ENCODE measurements around the gene STAB2.

Gene STAB2

DNA sequence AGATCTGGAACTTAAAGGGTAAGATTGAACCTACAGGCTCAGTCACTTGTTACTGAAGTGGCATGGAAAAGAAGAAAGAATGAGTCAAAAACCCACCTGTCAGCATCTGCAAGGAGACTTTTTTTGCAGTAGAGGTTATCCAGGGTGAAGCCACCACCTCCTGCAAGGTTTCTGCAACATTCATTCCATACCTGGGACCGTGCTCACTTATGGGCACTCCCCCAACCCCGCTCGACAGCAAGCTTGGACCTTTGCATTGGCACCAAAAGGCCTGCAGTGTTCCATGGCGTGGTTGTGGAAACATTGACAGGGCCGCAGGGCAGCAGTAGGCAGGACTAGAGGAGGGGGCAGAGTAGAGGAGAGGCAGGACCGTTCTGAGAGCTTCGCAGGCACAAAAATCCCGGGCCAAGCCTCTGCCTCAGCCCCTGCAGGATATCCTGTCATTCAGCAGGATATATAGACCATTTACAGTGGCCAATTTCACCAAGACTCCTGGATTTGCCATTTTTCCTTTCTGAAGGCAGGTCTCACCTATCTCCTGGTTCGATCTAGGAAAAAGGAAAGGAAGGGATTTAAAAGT lies at the start of gene STAB2:
Gene STAB2, plus strand, starts transcription at position 483 of the 580 bp plus-strand sequence. CDS start 204 bp downstream, outside the sequence.
- Mint-ChIP-seq H3K9me3 (ENCODE audit: low read depth) (no peaks in the 10 kb centered on the region), H3K36me3 (no peaks in the 10 kb centered on the region), H3K4me1 (ENCODE audit: low read depth) (no peaks in the 10 kb centered on the region), H3K27me3 (no peaks in the 10 kb centered on the region), H3K27ac (no peak within 1 kb of the TSS), H3K4me3 (no peak within 1 kb of the TSS)

- Mint-ChIP-seq H3K27me3 (no peaks in the 10 kb centered on the region), H3K4me3 (no peak overlapping the region), H3K36me3 (no peaks in the 10 kb centered on the region), H3K27ac (no peak overlapping the region), H3K9me3 (ENCODE audit: low read depth) (no peaks in the 10 kb centered on the region), H3K4me1 (ENCODE audit: low read depth) (no peaks in the 10 kb centered on the region)
Observed at GRCh38 chr12:103538397-103538796, 48.7 kb upstream of the STAB2 start.

GRCh38 chr12:103540319-103540718 lies 46.8 kb upstream of the STAB2 start:
- Mint-ChIP-seq H3K27me3 (no peaks in the 10 kb centered on the region), H3K27ac (no peak overlapping the region), H3K4me1 (ENCODE audit: low read depth) (no peaks in the 10 kb centered on the region), H3K9me3 (ENCODE audit: low read depth) (no peaks in the 10 kb centered on the region), H3K36me3 (no peaks in the 10 kb centered on the region), H3K4me3 (no peak overlapping the region)

DNA sequence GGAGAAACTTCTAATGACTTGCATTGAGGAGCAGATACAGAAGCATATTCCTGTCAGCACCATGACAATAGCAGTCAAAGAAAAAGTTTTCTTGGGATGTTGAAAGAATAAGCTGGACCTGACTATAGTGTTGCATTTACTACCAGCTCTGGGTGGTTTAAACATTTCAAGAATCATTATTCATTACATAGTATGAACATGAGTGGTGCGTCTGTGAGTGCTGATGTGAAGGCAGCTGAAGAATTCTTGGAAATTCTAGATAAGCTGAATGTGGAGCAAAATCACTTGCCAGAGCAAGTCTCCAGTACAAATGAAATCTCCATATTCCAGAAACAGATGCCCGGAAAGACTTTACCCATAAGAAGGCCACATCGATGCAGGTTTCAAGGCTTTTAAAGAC lies 45.0 kb upstream of the STAB2 start:
- Mint-ChIP-seq H3K27ac (no peak overlapping the region), H3K4me1 (ENCODE audit: low read depth) (no peaks in the 10 kb centered on the region), H3K9me3 (ENCODE audit: low read depth) (no peaks in the 10 kb centered on the region), H3K36me3 (no peaks in the 10 kb centered on the region), H3K4me3 (no peak overlapping the region), H3K27me3 (peaks cover 1% of the 10 kb centered on the region)

DNA sequence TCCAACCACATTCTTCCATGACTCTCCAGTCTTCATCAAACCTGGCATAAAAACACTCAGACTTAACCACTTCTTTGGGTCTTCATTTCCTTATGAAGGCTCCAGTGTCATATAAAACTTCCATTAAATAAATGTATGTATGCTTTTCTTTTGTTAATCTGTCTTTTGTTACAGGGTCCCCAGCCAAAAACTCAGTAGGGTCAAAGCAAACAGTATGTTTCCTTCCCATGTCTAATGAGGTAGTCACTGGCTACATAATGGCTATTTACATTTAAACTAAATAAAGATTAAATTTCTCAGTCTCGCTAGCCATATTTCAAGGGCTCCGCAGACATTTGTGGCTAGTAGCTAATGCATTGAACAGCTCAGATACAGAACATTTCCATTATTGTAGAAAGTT lies 40.1 kb upstream of the STAB2 start:
- H3K27me3 Mint-ChIP-seq = peaks cover 11% of the 10 kb centered on the region
- no peaks in the 10 kb centered on the region for H3K4me1 Mint-ChIP-seq (ENCODE audit: low read depth)
- H3K36me3 Mint-ChIP-seq = no peaks in the 10 kb centered on the region
- H3K27ac Mint-ChIP-seq = no peak overlapping the region
- no peak overlapping the region for H3K4me3 Mint-ChIP-seq
- H3K9me3 Mint-ChIP-seq (ENCODE audit: low read depth) = no peaks in the 10 kb centered on the region

DNA sequence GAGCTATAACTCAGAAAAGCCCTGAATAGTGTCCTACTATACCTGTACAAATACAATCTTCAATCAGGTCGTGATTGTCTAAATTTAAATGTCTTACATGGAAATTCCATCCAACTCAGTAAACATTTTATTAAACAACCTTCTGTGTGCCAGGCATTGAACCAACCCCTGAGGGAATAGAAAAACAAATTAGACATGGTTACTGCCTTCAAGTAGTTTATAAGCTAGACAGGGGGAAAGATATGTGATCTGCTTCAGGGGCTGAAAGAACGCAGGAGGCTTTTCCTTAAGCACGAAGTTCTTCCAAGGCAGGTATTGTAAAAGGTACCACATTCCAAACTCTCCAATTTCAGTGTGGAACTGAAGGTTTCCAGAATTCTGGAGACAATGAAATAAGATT lies 39.7 kb upstream of the STAB2 start:
- Mint-ChIP-seq H3K4me3 (no peak overlapping the region), H3K27ac (no peak overlapping the region), H3K9me3 (ENCODE audit: low read depth) (no peaks in the 10 kb centered on the region), H3K36me3 (no peaks in the 10 kb centered on the region), H3K27me3 (peaks cover 11% of the 10 kb centered on the region), H3K4me1 (ENCODE audit: low read depth) (no peaks in the 10 kb centered on the region)

DNA sequence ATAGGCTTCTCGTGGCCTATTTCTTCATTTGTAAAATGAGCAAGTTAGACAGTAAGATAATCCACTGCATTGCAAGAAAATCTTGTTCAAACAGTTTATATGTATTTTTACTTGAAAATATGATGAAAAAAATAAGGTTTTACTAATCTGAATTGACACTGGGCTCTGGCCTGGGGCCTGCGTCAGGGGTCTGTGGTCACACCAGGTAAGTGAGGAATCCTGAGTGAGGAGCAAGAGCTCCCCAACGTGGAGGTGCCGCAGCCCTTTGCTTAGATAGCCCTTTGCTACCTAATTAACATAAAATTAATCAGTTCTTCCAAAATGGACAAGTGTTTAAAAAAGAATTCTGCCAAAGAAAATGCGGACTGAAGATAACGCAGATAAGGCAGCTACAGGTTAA lies 39.1 kb upstream of the STAB2 start:
- Mint-ChIP-seq H3K27me3 (peaks cover 14% of the 10 kb centered on the region), H3K27ac (no peak overlapping the region), H3K4me1 (ENCODE audit: low read depth) (no peaks in the 10 kb centered on the region), H3K4me3 (no peak overlapping the region), H3K9me3 (ENCODE audit: low read depth) (no peaks in the 10 kb centered on the region), H3K36me3 (no peaks in the 10 kb centered on the region)

DNA sequence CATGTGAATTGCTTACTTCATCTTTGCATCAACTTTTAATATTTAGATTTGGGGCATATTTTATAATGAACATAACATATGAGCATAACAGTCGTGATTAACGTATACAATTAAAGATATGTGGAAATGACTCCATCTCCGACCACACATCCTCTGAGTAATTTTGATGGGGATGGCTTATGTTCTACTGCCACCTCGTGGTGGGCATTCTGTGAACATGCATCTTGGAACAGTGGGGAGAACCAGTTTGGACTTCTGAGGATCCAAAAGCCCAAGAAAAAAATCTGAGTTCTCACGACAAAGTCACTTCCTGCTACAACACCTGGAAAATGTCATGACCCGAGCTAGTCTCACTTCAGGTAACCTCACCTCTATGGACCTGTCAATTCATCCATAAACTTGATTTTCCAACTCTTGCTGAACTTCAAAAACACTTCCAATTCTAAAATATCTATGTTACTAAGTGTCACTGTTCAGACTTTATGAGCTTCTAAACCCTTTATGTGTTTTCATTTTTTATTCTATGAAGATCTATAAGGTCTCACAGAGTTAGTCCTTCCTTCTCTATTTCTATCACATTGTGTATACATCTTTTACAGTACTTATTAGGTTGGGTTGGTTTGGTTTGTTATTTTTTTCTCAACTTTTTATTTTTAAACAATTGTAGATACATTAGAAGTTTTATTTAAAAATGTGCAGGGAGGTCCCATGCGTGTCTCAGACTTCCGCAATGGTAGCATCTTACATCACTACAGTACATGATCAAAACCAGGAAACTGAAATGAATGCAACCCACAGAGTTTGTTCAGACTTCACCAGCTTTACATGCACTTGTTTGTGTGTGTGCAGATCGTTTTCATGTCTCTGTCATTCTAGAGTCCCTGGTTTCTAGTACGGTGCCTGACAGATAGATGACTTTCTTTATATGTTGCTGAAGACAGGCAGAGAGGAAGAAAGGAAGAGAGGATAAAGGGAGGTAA lies 38.2 kb upstream of the STAB2 start:
- Mint-ChIP-seq H3K4me1 (ENCODE audit: low read depth) (no peaks in the 10 kb centered on the region), H3K9me3 (ENCODE audit: low read depth) (no peaks in the 10 kb centered on the region), H3K36me3 (no peaks in the 10 kb centered on the region), H3K27me3 (peaks cover 19% of the 10 kb centered on the region), H3K4me3 (no peak overlapping the region), H3K27ac (no peak overlapping the region)

GRCh38 chr12:103556890-103557627 lies 30.0 kb upstream of the STAB2 start:
- Mint-ChIP-seq H3K27ac (no peak overlapping the region), H3K36me3 (no peaks in the 10 kb centered on the region), H3K9me3 (ENCODE audit: low read depth) (no peaks in the 10 kb centered on the region), H3K4me3 (no peak overlapping the region), H3K4me1 (ENCODE audit: low read depth) (no peaks in the 10 kb centered on the region), H3K27me3 (peaks cover 25% of the 10 kb centered on the region)

DNA sequence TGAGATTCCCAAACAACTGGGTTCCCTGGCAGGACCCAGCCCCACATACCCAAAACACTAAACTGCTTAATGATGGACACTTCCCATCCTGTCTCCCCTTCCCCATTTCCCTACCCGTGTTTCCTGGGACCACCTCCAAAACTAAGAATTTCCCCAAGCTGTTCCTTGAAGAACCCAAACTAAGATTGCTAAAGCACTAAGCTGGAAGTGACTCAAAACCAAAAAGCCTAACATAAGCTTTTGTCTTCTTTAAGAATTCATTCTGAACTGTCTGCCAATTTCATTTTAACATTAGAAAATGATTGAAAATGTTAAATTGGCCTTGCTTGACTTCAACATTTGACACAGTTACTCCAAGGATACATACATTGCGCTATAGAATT lies 29.5 kb upstream of the STAB2 start:
- H3K36me3 Mint-ChIP-seq = no peaks in the 10 kb centered on the region

GRCh38 chr12:103558879-103559278 lies 28.2 kb upstream of the STAB2 start:
- H3K4me3 Mint-ChIP-seq = no peak overlapping the region
- no peaks in the 10 kb centered on the region for H3K9me3 Mint-ChIP-seq (ENCODE audit: low read depth)
- H3K27ac Mint-ChIP-seq = no peak overlapping the region
- H3K27me3 Mint-ChIP-seq = peaks cover 24% of the 10 kb centered on the region
- H3K4me1 Mint-ChIP-seq (ENCODE audit: low read depth) = no peaks in the 10 kb centered on the region
- no peaks in the 10 kb centered on the region for H3K36me3 Mint-ChIP-seq

More for the DNA sequence above, 29.5 kb upstream of the STAB2 start:
- H3K4me1 Mint-ChIP-seq (ENCODE audit: low read depth) = no peaks in the 10 kb centered on the region
- H3K27ac Mint-ChIP-seq = no peak overlapping the region
- H3K27me3 Mint-ChIP-seq = peaks cover 25% of the 10 kb centered on the region
- no peaks in the 10 kb centered on the region for H3K9me3 Mint-ChIP-seq (ENCODE audit: low read depth)
- no peak overlapping the region for H3K4me3 Mint-ChIP-seq

- Mint-ChIP-seq H3K27me3 (peaks cover 21% of the 10 kb centered on the region), H3K9me3 (ENCODE audit: low read depth) (peaks cover 6% of the 10 kb centered on the region), H3K4me1 (ENCODE audit: low read depth) (no peaks in the 10 kb centered on the region), H3K4me3 (no peak overlapping the region), H3K36me3 (no peaks in the 10 kb centered on the region), H3K27ac (no peak overlapping the region)
Observed at GRCh38 chr12:103560604-103561101, 26.4 kb upstream of the STAB2 start.

DNA sequence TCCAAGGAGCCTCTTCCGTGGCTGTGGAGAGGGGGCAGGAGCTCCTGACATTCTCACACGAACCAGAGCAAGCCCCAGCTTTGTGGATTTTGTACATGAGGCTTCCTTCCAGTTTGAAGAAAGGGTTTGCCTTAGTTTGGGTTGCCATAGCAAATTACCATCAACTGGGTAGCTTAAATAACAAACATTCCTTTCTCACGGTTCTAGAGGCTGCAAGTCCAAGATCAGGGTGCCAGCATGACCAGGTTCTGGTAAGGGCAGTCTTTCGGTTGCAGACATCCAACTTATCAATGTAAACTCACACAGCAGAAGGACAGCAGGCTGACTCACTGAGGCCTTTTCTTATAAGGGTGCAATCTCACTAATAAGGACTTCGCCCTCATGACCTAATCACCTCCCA lies 25.9 kb upstream of the STAB2 start:
- H3K27ac Mint-ChIP-seq = no peak overlapping the region
- H3K36me3 Mint-ChIP-seq = no peaks in the 10 kb centered on the region
- no peak overlapping the region for H3K4me3 Mint-ChIP-seq
- H3K27me3 Mint-ChIP-seq = peaks cover 21% of the 10 kb centered on the region
- no peaks in the 10 kb centered on the region for H3K4me1 Mint-ChIP-seq (ENCODE audit: low read depth)
- H3K9me3 Mint-ChIP-seq (ENCODE audit: low read depth) = peaks cover 11% of the 10 kb centered on the region

DNA sequence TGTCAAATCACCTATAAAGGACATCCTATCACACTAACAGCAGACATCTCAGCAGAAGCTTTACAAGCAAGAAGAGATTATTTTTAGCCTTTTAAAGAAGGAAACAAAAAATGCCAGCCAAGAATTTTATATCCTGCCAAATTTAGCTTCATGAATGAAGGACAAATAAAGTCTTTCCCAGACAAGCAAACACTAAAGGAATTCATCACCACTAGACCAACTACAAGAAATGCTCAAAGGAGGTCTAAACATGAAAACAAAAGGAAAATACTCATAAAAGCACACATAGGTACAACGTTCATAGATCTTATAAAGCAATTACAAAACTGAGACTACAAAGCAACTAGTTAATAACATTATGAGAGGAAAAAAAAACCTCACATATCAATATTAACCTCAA lies 20.7 kb upstream of the STAB2 start:
- no peak overlapping the region for H3K4me3 Mint-ChIP-seq
- H3K27ac Mint-ChIP-seq = no peak overlapping the region
- H3K36me3 Mint-ChIP-seq = peaks cover 7% of the 10 kb centered on the region
- H3K27me3 Mint-ChIP-seq = peaks cover 39% of the 10 kb centered on the region
- no peaks in the 10 kb centered on the region for H3K4me1 Mint-ChIP-seq (ENCODE audit: low read depth)
- peaks cover 27% of the 10 kb centered on the region for H3K9me3 Mint-ChIP-seq (ENCODE audit: low read depth)

DNA sequence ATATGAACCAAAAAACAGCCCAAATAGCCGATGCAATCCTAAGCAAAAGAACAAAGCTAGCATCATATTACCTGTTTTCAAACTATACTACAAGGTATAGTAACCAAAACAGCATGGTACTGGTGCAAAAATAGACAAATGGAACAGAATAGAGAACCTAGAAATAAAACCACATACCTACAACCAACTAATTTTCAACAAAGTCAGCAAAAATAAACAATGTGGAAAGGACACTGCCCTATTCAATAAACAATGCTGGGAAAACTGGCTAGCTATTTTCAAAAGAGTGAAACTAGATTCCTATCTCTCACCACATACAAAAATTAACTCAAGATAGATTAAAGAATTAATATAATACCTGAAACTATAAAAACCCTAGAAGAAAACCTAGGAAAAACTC lies 17.8 kb upstream of the STAB2 start:
- Mint-ChIP-seq H3K27ac (no peak overlapping the region), H3K36me3 (peaks cover 7% of the 10 kb centered on the region), H3K27me3 (peaks cover 49% of the 10 kb centered on the region), H3K9me3 (ENCODE audit: low read depth) (peaks cover 27% of the 10 kb centered on the region), H3K4me1 (ENCODE audit: low read depth) (no peaks in the 10 kb centered on the region), H3K4me3 (no peak overlapping the region)

All from activated naive CD8-positive, alpha-beta T cell (primary cell).